Subcutaneous abdominal adipose tissue (tissue), 5 donors: ENCODE measurements around the gene PIK3AP1.
"Not testable (repeated sequence)": the region's sequence is repeated elsewhere in the genome, so short reads cannot be mapped to it uniquely, and the experiment has no call there.

Experiments
- H3K27ac ChIP-seq: one replicate; pipeline ENCODE4 v1.7.0; 2013; ENCODE audit warnings: low read depth, mild to moderate bottlenecking, inconsistent platforms, low read length, moderate library complexity
- H3K27me3 ChIP-seq, 5 donors: one replicate each; pipeline ENCODE4 v1.7.0; 2013; ENCODE audit warnings: low read length in 5 of 5, inconsistent platforms in 1 of 5; ENCODE audit not compliant: control insufficient read depth in 5 of 5, insufficient read depth in 4 of 5
- H3K36me3 ChIP-seq, 5 donors: one replicate each; pipeline ENCODE4 v1.7.0; 2013; ENCODE audit warnings: low read length in 5 of 5; ENCODE audit not compliant: control insufficient read depth in 5 of 5, insufficient read depth in 5 of 5
- H3K4me1 ChIP-seq, 5 donors: one replicate each; pipeline ENCODE4 v1.7.0; 2013; ENCODE audit warnings: low read length in 5 of 5, mild to moderate bottlenecking in 3 of 5, moderate library complexity in 1 of 5; ENCODE audit not compliant: control insufficient read depth in 5 of 5, insufficient read depth in 5 of 5
- H3K4me3 ChIP-seq, 5 donors: one replicate each; pipeline ENCODE4 v1.7.0; 2013; ENCODE audit warnings: low read length in 5 of 5, low read depth in 1 of 5
- H3K9ac ChIP-seq, 5 donors: one replicate each; pipeline ENCODE4 v1.7.0; 2013; ENCODE audit warnings: low read length in 5 of 5, mild to moderate bottlenecking in 4 of 5, moderate library complexity in 3 of 5
- H3K9me3 ChIP-seq, 5 donors: one replicate each; pipeline ENCODE4 v1.7.0; 2013; ENCODE audit warnings: low read length in 5 of 5; ENCODE audit not compliant: control insufficient read depth in 5 of 5
- donor health status: healthy.
- donor health status: healthy.
- donor health status: healthy.
- donor health status: healthy.
- donor health status: healthy.

PIK3AP1 gene

DNA sequence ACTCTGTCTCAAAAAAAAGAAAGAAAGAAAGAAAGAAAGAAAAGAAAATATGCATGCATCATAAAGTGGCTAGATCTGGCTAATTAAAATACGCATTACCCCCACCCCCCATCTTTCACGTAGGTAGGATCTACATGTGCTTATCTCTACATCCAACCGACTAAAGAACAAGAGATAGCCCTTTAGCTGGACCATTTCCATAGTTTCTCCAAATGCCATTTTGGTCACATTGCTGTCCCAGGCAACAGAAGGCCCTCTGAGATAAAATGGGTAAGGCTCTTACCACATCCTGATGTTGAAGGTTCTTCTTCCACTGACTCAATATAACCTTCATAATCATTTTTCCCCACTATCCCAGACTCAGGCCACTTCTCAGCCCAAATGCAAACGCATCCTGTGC, 31.5 kb downstream of the PIK3AP1 start:
- Histone ChIP-seq H3K27ac (no peak overlapping the region), H3K4me1 (peaks cover 0 to 8% (median 0%) of the 10 kb centered on the region in 5 donors), H3K36me3 (no peaks in the 10 kb centered on the region), H3K4me3 (no peak overlapping the region), H3K9me3 (no peaks in the 10 kb centered on the region), H3K27me3 (no peaks in the 10 kb centered on the region), H3K9ac (no peak overlapping the region)

DNA sequence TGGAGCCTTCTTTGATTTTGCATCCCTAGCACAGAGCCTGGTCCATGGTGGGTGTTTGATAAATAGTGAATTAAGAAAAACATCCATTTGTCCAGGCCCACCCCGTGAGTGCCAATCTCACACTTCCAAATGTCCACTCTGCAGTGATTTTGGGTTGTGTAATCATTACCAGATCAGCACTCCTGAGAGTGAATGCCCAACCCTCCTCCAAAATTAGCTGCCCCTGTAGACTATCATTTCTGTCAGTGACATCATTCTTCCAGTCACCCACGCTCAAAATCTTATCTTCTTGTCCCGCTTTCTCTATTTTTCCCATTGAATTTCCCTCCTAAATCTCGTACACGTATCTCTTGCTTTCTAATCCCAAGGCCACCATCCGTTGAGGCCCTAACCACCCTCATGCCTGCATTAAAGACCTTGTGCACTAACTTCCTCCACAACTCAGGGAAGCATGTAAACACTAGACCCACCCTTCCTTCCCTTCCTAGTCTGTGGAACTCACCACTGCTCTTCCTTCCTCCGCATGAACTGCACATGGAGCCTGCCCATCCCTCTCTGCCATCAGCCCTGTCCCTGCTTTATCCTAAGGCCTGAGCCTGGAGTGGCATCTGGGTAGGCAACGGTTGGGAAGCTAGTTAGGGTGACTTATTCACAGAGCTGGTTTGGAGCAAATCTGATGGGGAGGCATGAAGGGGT, 32.8 kb downstream of the PIK3AP1 start:
- no peaks in the 10 kb centered on the region for H3K9me3 ChIP-seq
- no peaks in the 10 kb centered on the region for H3K27me3 ChIP-seq
- no peak overlapping the region for H3K9ac ChIP-seq

DNA sequence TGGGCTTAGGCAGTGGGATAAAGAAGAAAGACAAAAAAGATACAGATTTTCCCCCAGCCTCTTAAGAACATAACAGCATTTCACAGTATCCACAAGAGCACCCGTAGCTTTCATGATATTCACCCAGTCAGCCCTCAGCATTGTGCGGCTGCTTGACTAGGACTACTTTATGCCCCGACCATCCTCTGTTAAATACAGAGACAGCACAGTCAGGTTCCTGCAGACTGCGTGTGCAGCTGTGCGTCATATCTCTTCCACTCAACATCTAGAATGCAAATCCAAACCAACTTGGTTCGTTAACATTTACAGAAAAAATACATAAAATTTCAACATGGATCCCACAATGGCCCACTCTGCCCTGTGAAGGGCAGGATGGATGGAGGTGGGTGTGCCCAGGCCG, 33.8 kb downstream of the PIK3AP1 start:
- no peak overlapping the region for H3K4me3 ChIP-seq
- no peak overlapping the region for H3K27ac ChIP-seq
- H3K9me3 ChIP-seq, result no peaks in the 10 kb centered on the region
- H3K4me1 ChIP-seq, result peaks cover 0 to 8% (median 0%) of the 10 kb centered on the region in 5 donors
- no peak overlapping the region for H3K9ac ChIP-seq
- no peaks in the 10 kb centered on the region for H3K36me3 ChIP-seq
- no peaks in the 10 kb centered on the region for H3K27me3 ChIP-seq

More for the DNA sequence above, 32.8 kb downstream of the PIK3AP1 start:
- Histone ChIP-seq H3K36me3 (no peaks in the 10 kb centered on the region), H3K4me3 (no peak overlapping the region), H3K27ac (no peak overlapping the region), H3K4me1 (peaks cover 0 to 8% (median 0%) of the 10 kb centered on the region in 5 donors)

DNA sequence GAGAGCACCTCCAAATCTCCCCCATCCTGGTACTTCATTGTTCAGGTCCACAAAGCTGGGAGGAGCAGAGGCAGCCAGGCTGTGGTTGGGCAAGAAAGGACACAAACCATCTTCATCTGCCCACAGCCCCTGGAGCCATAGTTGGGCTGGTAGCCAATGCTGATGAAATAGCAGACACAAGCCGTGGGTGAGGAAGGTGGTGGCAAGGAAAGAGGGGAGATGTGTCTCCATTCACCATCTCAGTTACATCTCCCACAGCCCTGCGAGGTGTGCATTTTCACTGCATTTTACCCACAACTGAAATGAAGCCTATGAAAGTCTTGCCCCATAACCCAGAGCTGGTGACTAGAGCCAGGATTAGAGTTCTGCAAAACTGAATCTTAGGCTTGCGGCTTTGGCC, 35.0 kb downstream of the PIK3AP1 start:
- no peaks in the 10 kb centered on the region for H3K27me3 ChIP-seq
- no peak overlapping the region for H3K27ac ChIP-seq
- no peak overlapping the region for H3K9ac ChIP-seq
- no peaks in the 10 kb centered on the region for H3K36me3 ChIP-seq
- no peaks in the 10 kb centered on the region for H3K9me3 ChIP-seq
- H3K4me3 ChIP-seq, result no peak overlapping the region
- peaks cover 0 to 8% (median 0%) of the 10 kb centered on the region in 5 donors for H3K4me1 ChIP-seq

DNA sequence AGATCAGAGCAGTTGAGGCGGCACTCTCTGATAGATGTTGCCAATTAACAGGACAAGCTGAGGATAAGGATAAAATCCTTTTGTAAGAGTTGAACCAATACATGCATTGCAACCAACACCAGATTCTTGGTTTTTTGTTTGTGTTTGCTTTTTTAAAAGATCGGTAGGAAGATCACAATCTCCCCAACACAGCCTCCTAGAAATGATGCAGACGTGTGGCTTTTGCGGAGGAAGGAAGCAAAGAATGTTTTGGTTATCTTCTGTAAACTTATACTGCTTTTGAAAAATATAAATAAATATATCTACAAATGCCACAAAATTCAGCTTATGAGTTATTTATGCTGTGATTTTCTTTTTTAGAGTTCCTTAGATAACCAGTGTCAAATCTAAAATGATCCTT, 35.5 kb downstream of the PIK3AP1 start:
- Histone ChIP-seq H3K9me3 (no peaks in the 10 kb centered on the region), H3K4me3 (no peak overlapping the region), H3K27ac (no peak overlapping the region), H3K36me3 (no peaks in the 10 kb centered on the region), H3K4me1 (peaks cover 0 to 8% (median 0%) of the 10 kb centered on the region in 5 donors), H3K27me3 (no peaks in the 10 kb centered on the region), H3K9ac (no peak overlapping the region)

DNA sequence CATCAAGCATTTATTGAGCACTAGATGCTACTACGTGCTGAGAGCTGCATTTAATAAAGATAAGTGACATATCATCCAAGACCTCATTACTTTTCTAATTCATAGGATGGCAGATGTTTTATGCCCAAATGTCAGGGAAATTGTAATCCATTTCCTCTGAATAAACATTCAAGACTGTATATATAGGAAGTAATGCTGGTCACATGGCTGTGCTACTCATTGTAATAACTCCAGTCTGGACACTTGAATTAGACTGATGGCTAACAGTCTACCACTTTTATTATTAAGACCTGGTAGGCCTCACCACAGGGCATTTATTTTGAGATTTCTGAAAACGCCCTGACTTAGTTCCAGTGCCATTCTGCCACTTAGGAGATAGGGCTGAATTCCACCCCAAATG, 36.6 kb downstream of the PIK3AP1 start:
- H3K36me3 ChIP-seq, result no peaks in the 10 kb centered on the region
- no peak overlapping the region for H3K9ac ChIP-seq
- no peaks in the 10 kb centered on the region for H3K27me3 ChIP-seq
- no peak overlapping the region for H3K27ac ChIP-seq
- H3K9me3 ChIP-seq, result no peaks in the 10 kb centered on the region
- no peak overlapping the region for H3K4me3 ChIP-seq
- H3K4me1 ChIP-seq, result peaks cover 0 to 8% (median 0%) of the 10 kb centered on the region in 5 donors

DNA sequence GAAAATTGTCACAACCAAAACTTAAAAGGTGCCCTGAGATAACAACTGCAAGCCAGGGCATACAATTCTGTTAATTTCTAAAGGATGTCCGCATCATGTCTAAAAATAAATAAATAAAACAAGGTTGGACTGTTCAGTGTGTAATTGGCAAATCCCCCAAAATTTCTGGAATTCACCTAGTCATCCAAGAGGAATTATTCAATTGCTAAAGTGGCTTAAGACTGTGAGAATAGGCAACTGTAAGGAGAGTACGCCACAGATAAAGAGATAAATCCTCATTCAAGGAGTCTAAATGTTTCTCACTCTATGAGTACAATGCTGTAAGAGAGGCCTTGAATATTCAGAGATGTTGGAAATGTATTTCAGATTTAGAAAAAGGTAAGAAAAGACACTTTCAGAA, 37.2 kb downstream of the PIK3AP1 start:
- H3K9me3 ChIP-seq, result no peaks in the 10 kb centered on the region
- peaks cover 0 to 8% (median 0%) of the 10 kb centered on the region in 5 donors for H3K4me1 ChIP-seq
- no peaks in the 10 kb centered on the region for H3K27me3 ChIP-seq
- H3K9ac ChIP-seq, result no peak overlapping the region
- no peak overlapping the region for H3K27ac ChIP-seq
- no peak overlapping the region for H3K4me3 ChIP-seq
- H3K36me3 ChIP-seq, result no peaks in the 10 kb centered on the region

DNA sequence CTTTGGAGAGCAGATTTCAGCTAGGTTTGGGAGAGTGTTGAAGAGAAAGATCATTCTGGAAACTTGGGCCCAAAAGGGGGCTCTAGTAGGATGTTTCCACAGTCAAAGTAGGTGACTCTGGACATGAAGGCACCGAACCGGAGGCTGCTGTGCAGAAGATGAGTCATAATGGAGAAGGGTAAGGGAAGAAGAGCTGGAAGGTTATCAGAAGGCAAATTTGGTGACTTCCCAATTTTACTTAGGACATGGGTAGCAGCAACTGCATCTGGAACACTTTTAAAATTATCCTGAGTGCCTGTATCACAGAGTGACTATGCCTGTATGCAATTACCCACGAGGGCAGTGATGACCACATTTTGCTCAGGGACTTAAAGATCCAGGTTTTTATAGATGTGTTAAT, 38.8 kb downstream of the PIK3AP1 start:
- no peak overlapping the region for H3K4me3 ChIP-seq
- H3K4me1 ChIP-seq, result peaks cover 0 to 3% (median 0%) of the 10 kb centered on the region in 5 donors
- no peaks in the 10 kb centered on the region for H3K9me3 ChIP-seq
- no peak overlapping the region for H3K9ac ChIP-seq
- no peaks in the 10 kb centered on the region for H3K36me3 ChIP-seq
- no peaks in the 10 kb centered on the region for H3K27me3 ChIP-seq
- H3K27ac ChIP-seq, result no peak overlapping the region

DNA sequence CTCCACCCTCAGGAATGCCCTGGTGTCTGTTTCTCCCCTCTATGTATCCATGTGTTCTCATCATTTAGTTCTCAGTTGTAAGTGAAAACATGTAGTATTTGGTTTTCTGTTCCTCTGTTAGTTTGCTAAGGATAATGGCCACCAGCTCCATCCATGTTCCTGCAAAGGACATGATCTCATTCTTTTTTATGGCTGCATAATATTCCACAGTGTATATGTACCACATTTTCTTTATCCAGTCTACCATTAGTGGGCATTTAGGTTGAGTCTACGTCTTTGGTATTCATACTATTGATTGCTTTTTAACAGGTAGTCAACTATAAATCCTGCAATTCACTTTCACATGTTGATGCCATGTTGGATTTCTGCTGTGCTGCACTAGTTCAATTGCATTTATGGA, 39.9 kb downstream of the PIK3AP1 start:
- not testable (repeated sequence) for H3K9me3 ChIP-seq, H3K4me1 ChIP-seq, H3K27ac ChIP-seq, H3K9ac ChIP-seq, H3K36me3 ChIP-seq, H3K4me3 ChIP-seq, H3K27me3 ChIP-seq

DNA sequence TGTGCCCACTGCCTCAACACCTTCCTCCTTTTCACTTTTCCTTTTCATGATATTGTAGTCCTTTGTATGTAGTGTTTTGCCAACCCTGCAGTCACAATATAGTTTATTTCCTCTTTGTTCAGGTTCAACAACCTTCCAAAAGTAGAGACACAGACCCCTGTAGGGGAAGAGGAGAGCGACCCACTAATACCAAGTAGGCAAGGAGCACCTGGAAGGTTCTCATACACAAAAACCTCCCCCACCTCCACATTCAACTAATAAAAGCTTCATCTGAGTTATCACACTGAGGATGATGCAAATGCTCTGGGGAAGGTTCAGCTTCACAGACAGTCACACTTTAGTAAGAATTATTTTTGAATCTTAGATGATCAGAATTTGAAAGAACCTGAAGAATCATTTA, 41.6 kb downstream of the PIK3AP1 start:
- Histone ChIP-seq H3K9me3 (no peaks in the 10 kb centered on the region), H3K9ac (no peak overlapping the region), H3K27ac (no peak overlapping the region), H3K4me1 (peaks cover 0 to 5% (median 0%) of the 10 kb centered on the region in 5 donors), H3K4me3 (no peak overlapping the region), H3K36me3 (no peaks in the 10 kb centered on the region), H3K27me3 (no peaks in the 10 kb centered on the region)
